Measurements from ENCODE around the gene TLN1. TPM values are rescaled to one million over a fixed set of nuclear protein-coding genes. Genes with fewer than 3 reads are reported as not detected.

Gene TLN1
- total and polyA plus RNA-seq, 2 donors (not counting 1 experiment from before 2014, with no cell fraction given): 102 to 280 TPM

GRCh38 chr9:35687972-35688557 lies 43.9 kb downstream of the TLN1 start:
- Mint-ChIP-seq H3K27ac (no peak overlapping the region), H3K4me1 (peaks cover 11% of the 10 kb centered on the region), H3K27me3 (no peaks in the 10 kb centered on the region), H3K9me3 (ENCODE audit: insufficient read depth) (no peaks in the 10 kb centered on the region), H3K4me3 (no peak overlapping the region)
- H3K9ac ChIP-seq (ENCODE audit: low read length): no peak overlapping the region
- no peak for DNase-seq
- WGBS (ENCODE audit: insufficient coverage): no CpG with 5 or more reads among the region's 2 CpGs
- ATAC-seq (ENCODE audit: low read depth): no peak
- TF ChIP-seq EZH2 (IDR thresholded peaks at IDR 0.05; ENCODE audit: borderline replicate concordance, insufficient read depth, low read depth, low read length, poor library complexity, severe bottlenecking) (no peak), CTCF (IDR thresholded peaks at IDR 0.05) (no peak)
- peaks cover 3 to 17% of the 10 kb centered on the region in 2 donors for H3K4me1 ChIP-seq (ENCODE audit: control insufficient read depth in 2 of 2, insufficient read depth in 2 of 2, low read length in 2 of 2)
- H3K4me2 ChIP-seq (replicated peaks; ENCODE audit: low read depth, low read length, poor library complexity, severe bottlenecking): no peak overlapping the region
- no peak overlapping the region for H3K4me3 ChIP-seq (ENCODE audit: control extremely low read depth in 1 of 5, extremely low read depth in 1 of 5, insufficient read depth in 1 of 5, low read depth in 2 of 5, low read length in 4 of 5)
- POLR2A ChIA-PET: interaction anchor here (0.7 kb wide), 1 partner anchor 9 kb away, joined by 3 read pairs; no protein-coding TSS in a partner anchor
- H3K36me3 ChIP-seq (replicated peaks in 1 of 2; ENCODE audit: control extremely low read depth in 1 of 2, control insufficient read depth in 1 of 2, extremely low read depth in 1 of 2, insufficient read depth in 2 of 2, low read length in 1 of 2): no peaks in the 10 kb centered on the region
- no peak overlapping the region for H2AFZ ChIP-seq (ENCODE audit: insufficient read depth, low read depth, low read length, poor library complexity, severe bottlenecking)
- no peaks in the 10 kb centered on the region for H3K27me3 ChIP-seq (replicated peaks in 1 of 4; ENCODE audit: control extremely low read depth in 1 of 4, control insufficient read depth in 3 of 4, insufficient read depth in 4 of 4, low read length in 3 of 4)
- CTCF ChIA-PET: interaction anchor here (0.6 to 7.6 kb wide), 7 partner anchors 7 to 48 kb away, joined by 3 to 82 read pairs (median 3); no protein-coding TSS in a partner anchor
- H3K9me3 ChIP-seq (ENCODE audit: control extremely low read depth in 1 of 3, control insufficient read depth in 2 of 3, insufficient read depth in 1 of 3, low read length in 2 of 3): no peaks in the 10 kb centered on the region
- H3K27ac ChIP-seq (ENCODE audit: low read length in 2 of 2): no peak overlapping the region
- intact Hi-C loops (cut with micrococcal nuclease): no loop called here
- H3K79me2 ChIP-seq (ENCODE audit: control insufficient read depth, insufficient read depth, low read length): no peaks in the 10 kb centered on the region
- no peaks in the 10 kb centered on the region for H4K20me1 ChIP-seq (ENCODE audit: control insufficient read depth, insufficient read depth, low read length, poor library complexity, severe bottlenecking)

DNA sequence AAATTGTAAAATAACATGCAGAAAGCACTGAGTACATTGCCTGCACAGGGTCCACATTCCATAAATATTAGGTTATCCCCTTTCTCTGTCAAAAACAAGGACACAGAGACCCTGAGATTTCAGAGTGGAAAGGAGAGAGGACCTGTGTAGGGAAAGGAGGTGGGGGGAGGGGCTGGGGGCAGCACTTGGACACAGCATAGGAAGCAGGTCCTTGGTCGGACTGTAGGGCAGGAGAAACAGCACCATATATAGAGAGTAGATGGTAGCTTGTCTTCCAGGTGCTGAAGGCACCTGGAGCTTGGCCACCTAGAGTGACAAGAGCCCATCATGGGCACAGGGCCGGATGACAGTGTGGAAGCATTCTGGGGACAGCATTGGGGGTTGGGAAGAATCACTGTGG lies 44.7 kb downstream of the TLN1 start:
- ATAC-seq (ENCODE audit: low read depth) (no peak), DNase-seq (no peak)
- no peak overlapping the region for H3K4me2 ChIP-seq (replicated peaks; ENCODE audit: low read depth, low read length, poor library complexity, severe bottlenecking)
- H3K27me3 Mint-ChIP-seq: no peaks in the 10 kb centered on the region
- CTCF ChIA-PET: interaction anchor here (1.1 to 7.6 kb wide), 4 partner anchors 8 to 49 kb away, joined by 3 to 82 read pairs (median 4); no protein-coding TSS in a partner anchor
- no peaks in the 10 kb centered on the region for H3K9me3 ChIP-seq (ENCODE audit: control extremely low read depth in 1 of 3, control insufficient read depth in 2 of 3, insufficient read depth in 1 of 3, low read length in 2 of 3)
- H3K9ac ChIP-seq (ENCODE audit: low read length): no peak overlapping the region
- H3K27me3 ChIP-seq (replicated peaks in 1 of 4; ENCODE audit: control extremely low read depth in 1 of 4, control insufficient read depth in 3 of 4, insufficient read depth in 4 of 4, low read length in 3 of 4): no peaks in the 10 kb centered on the region
- no peaks in the 10 kb centered on the region for H3K36me3 ChIP-seq (replicated peaks in 1 of 2; ENCODE audit: control extremely low read depth in 1 of 2, control insufficient read depth in 1 of 2, extremely low read depth in 1 of 2, insufficient read depth in 2 of 2, low read length in 1 of 2)
- H3K4me3 Mint-ChIP-seq: no peak overlapping the region
- no peak overlapping the region for H2AFZ ChIP-seq (ENCODE audit: insufficient read depth, low read depth, low read length, poor library complexity, severe bottlenecking)
- POLR2A ChIA-PET: no interaction called here
- no peak overlapping the region for H3K27ac Mint-ChIP-seq
- no peak overlapping the region for H3K4me3 ChIP-seq (ENCODE audit: control extremely low read depth in 1 of 5, extremely low read depth in 1 of 5, insufficient read depth in 1 of 5, low read depth in 2 of 5, low read length in 4 of 5)
- no peak overlapping the region for H3K27ac ChIP-seq (ENCODE audit: low read length in 2 of 2)
- 87% methylated on average over 2 of the region's 2 CpGs for WGBS (ENCODE audit: insufficient coverage)
- no peaks in the 10 kb centered on the region for H4K20me1 ChIP-seq (ENCODE audit: control insufficient read depth, insufficient read depth, low read length, poor library complexity, severe bottlenecking)
- TF ChIP-seq EZH2 (IDR thresholded peaks at IDR 0.05; ENCODE audit: borderline replicate concordance, insufficient read depth, low read depth, low read length, poor library complexity, severe bottlenecking) (no peak), CTCF (IDR thresholded peaks at IDR 0.05) (no peak)
- peaks cover 3 to 17% of the 10 kb centered on the region in 2 donors for H3K4me1 ChIP-seq (ENCODE audit: control insufficient read depth in 2 of 2, insufficient read depth in 2 of 2, low read length in 2 of 2)
- H3K79me2 ChIP-seq (ENCODE audit: control insufficient read depth, insufficient read depth, low read length): no peaks in the 10 kb centered on the region
- intact Hi-C loops (cut with micrococcal nuclease): no loop called here
- no peaks in the 10 kb centered on the region for H3K9me3 Mint-ChIP-seq (ENCODE audit: insufficient read depth)
- peaks cover 11% of the 10 kb centered on the region for H3K4me1 Mint-ChIP-seq
